Activated CD8-positive, alpha-beta T cell treated with anti-CD3 and anti-CD28 coated beads for 36 hours (primary cell): ENCODE results near the gene SCGB1D1. TPM values are rescaled to one million over a fixed set of nuclear protein-coding genes. Genes with fewer than 3 reads are reported as not detected.

Source experiments
- ATAC-seq: fragments of 200-7000 bp; cut with Tn5 transposase; one replicate; pipeline ENCODE4 v1.10.0; 2021; ENCODE audit warnings: mild to moderate bottlenecking, moderate library complexity
- CTCF ChIA-PET: fragments of 350-600 bp; sonication (Branson Sonifier 250); formaldehyde crosslinking; loops from one replicate; lab custom pipeline; 2021; ENCODE audit warnings: antibody characterized with exemption; lab: Charles Lee
- POLR2A ChIA-PET: fragments of 350-600 bp; sonication (Branson Sonifier 250); formaldehyde crosslinking; loops from one replicate; lab custom pipeline; 2021; ENCODE audit warnings: antibody characterized with exemption; lab: Charles Lee
- DNase-seq: peaks from one replicate; pipeline ENCODE4 v3.0.0-alpha.2; 2020
- H3K27ac Mint-ChIP-seq: one replicate; pipeline ENCODE4 v1.8.0; 2021; ENCODE audit warnings: mild to moderate bottlenecking, mixed read lengths
- H3K27me3 Mint-ChIP-seq: one replicate; pipeline ENCODE4 v1.8.0; 2021; ENCODE audit warnings: mixed read lengths
- H3K36me3 Mint-ChIP-seq: one replicate; pipeline ENCODE4 v1.8.0; 2021; ENCODE audit warnings: low read depth, mixed read lengths
- H3K4me1 Mint-ChIP-seq: one replicate; pipeline ENCODE4 v1.8.0; 2021; ENCODE audit warnings: low read depth, mixed read lengths
- H3K4me3 Mint-ChIP-seq: one replicate; pipeline ENCODE4 v1.8.0; 2021; ENCODE audit warnings: mild to moderate bottlenecking, moderate library complexity, mixed read lengths
- H3K9me3 Mint-ChIP-seq: one replicate; pipeline ENCODE4 v1.8.0; 2021; ENCODE audit warnings: mixed read lengths
- intact Hi-C: fragments of 100-400 bp; cut with micrococcal nuclease; formaldehyde crosslinking; loops from one replicate; pipeline ENCODE4 v1.10.0; 2022
- total RNA-seq, 2 experiments: library from RNA; stranded (reverse); gene quantifications; one replicate each; pipeline ENCODE4 v1.2.3, GENCODE V29; 2021
- TF ChIP-seq, protein P1 (sequence below): fragments of 200-600 bp; IDR thresholded peaks from one replicate; pipeline ENCODE4 v1.8.0; 2022; ENCODE audit warnings: antibody characterized with exemption, mild to moderate bottlenecking

SCGB1D1 gene
- total RNA-seq, 2 experiments from 2014 or later, result not detected

DNA sequence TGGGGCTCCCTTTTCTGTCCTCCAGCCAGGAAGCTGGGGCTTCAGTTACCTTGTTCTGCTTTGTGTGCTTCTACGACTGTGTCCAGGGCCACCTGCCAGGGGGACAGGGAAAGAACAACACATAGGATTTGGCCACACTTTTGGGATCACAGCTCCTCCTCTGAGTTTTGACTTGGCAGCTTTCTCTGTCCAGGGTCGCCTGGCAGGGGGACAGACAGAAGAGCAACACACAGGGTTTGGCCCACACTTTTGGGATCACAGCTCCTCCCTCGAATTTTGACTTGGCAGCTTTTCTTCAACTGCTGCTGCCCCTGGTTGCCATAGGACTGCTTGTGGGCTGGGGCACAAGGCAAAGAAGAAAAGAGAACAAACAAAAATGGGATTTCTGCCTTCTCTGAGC is 47.1 kb upstream of the SCGB1D1 start:
- POLR2A ChIA-PET, result interaction anchor here (0.9 to 1.4 kb wide), 3 partner anchors 11 to 13 kb away, joined by 3 read pairs; no protein-coding TSS in a partner anchor
- no peak for ATAC-seq
- no peak overlapping the region for H3K4me3 Mint-ChIP-seq
- TF ChIP-seq, protein P1, sequence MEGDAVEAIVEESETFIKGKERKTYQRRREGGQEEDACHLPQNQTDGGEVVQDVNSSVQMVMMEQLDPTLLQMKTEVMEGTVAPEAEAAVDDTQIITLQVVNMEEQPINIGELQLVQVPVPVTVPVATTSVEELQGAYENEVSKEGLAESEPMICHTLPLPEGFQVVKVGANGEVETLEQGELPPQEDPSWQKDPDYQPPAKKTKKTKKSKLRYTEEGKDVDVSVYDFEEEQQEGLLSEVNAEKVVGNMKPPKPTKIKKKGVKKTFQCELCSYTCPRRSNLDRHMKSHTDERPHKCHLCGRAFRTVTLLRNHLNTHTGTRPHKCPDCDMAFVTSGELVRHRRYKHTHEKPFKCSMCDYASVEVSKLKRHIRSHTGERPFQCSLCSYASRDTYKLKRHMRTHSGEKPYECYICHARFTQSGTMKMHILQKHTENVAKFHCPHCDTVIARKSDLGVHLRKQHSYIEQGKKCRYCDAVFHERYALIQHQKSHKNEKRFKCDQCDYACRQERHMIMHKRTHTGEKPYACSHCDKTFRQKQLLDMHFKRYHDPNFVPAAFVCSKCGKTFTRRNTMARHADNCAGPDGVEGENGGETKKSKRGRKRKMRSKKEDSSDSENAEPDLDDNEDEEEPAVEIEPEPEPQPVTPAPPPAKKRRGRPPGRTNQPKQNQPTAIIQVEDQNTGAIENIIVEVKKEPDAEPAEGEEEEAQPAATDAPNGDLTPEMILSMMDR, result no peak
- no peaks in the 10 kb centered on the region for H3K9me3 Mint-ChIP-seq
- no peak for DNase-seq
- H3K36me3 Mint-ChIP-seq, result peaks cover 41% of the 10 kb centered on the region
- intact Hi-C loops, result no loop called here
- no peaks in the 10 kb centered on the region for H3K4me1 Mint-ChIP-seq
- CTCF ChIA-PET, result interaction anchor here (0.9 kb wide), 1 partner anchor 35 kb away, joined by 3 read pairs; no protein-coding TSS in a partner anchor
- H3K27ac Mint-ChIP-seq, result no peak overlapping the region
- H3K27me3 Mint-ChIP-seq, result no peaks in the 10 kb centered on the region

DNA sequence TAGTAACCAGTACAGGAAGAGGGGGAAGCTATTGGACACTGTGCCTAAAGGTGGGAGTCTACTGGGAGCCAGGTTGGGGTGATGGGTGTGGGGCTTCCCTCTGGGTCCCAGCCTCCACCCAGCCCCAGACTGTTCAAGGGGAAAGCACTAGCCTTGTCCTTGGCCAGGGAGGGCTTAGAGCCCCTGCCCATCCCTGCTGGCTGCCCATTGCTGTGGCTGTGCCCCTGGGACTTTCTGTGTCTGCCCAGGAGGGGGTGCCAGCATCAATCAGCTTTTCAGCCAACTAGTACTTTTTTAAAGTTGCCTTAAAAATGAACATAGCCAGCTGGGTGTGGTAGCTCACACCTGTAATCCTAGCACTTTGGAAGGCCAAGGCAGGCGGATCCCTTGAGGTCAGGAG is 46.3 kb upstream of the SCGB1D1 start:
- H3K36me3 Mint-ChIP-seq, result peaks cover 42% of the 10 kb centered on the region
- ATAC-seq (no peak), DNase-seq (no peak)
- POLR2A ChIA-PET, result interaction anchor here (1.0 to 1.4 kb wide), 4 partner anchors 11 to 18 kb away, joined by 3 read pairs; no protein-coding TSS in a partner anchor
- TF ChIP-seq, protein P1, result no peak
- H3K27me3 Mint-ChIP-seq, result no peaks in the 10 kb centered on the region
- H3K4me3 Mint-ChIP-seq, result no peak overlapping the region
- intact Hi-C loops, result no loop called here
- no peaks in the 10 kb centered on the region for H3K4me1 Mint-ChIP-seq
- no peaks in the 10 kb centered on the region for H3K9me3 Mint-ChIP-seq
- CTCF ChIA-PET, result interaction anchor here (0.6 to 1.5 kb wide), 2 partner anchors 12 to 13 kb away, joined by 3 to 5 read pairs; no protein-coding TSS in a partner anchor
- no peak overlapping the region for H3K27ac Mint-ChIP-seq

DNA sequence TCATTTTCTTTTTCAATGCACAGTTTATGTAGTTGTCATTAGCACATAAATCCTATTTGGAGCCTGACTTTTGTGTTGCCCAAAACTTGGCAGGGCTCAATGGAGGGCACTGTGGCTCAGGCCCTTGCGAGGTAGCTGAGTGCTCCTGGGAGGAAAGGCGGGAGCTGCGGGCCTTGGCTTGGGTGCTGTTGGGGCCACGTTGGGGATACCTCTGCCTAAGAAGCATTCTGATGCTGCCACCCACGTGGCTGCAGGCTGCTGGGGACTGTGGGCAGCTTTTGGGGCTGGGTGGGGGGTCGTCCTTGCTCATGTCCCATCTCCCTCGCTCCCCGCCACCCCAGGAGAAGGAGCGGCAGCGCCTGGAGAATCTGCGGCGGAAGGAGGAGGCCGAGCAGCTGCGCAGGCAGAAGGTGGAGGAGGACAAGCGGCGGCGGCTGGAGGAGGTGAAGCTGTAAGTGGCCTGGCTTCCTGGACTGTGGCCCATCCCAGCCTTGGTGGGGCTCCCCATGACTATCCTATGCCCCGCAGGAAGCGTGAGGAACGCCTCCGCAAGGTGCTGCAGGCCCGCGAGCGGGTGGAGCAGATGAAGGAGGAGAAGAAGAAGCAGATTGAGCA is 45.3 kb upstream of the SCGB1D1 start:
- H3K27ac Mint-ChIP-seq, result no peak overlapping the region
- POLR2A ChIA-PET, result interaction anchor here (1.2 to 1.4 kb wide), 2 partner anchors 13 to 19 kb away, joined by 3 read pairs; no protein-coding TSS in a partner anchor

DNA sequence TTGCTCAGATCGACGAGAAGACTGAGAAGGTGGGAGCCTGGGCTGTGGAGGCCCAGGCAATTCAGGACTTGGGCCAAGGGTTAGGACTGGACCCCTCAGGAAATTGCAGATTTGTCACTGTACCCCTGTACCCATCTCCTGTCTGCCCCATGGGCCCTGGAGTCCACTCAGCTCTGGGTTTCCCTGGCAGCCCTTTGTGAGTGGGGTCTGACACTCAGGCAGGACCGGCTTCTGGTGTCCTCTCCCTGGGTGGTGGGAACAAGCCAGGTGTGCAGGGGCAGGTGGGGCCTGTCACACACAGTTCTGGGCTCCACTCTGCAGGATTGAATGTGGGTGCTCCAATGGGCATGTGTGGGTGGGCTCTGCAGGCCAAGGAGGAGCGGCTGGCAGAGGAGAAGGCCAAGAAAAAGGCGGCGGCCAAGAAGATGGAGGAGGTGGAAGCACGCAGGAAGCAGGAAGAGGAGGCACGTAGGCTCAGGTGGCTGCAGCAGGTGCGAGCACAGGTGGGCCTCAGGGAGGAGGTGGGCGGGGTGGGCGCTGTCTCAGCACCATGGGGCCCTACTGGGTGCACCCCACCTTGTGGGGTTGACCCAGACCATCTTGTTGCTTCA is 44.6 kb upstream of the SCGB1D1 start:
- intact Hi-C loops, result no loop called here
- H3K9me3 Mint-ChIP-seq, result no peaks in the 10 kb centered on the region
- H3K36me3 Mint-ChIP-seq, result peaks cover 49% of the 10 kb centered on the region
- POLR2A ChIA-PET, result no interaction called here
- ATAC-seq (no peak), DNase-seq (no peak)
- H3K27me3 Mint-ChIP-seq, result no peaks in the 10 kb centered on the region
- CTCF ChIA-PET, result interaction anchor here (1.5 kb wide), 1 partner anchor 15 kb away, joined by 5 read pairs; no protein-coding TSS in a partner anchor
- H3K4me1 Mint-ChIP-seq, result no peaks in the 10 kb centered on the region
- no peak overlapping the region for H3K27ac Mint-ChIP-seq
- TF ChIP-seq, protein P1, result no peak
- H3K4me3 Mint-ChIP-seq, result no peak overlapping the region

More for the DNA sequence above, 45.3 kb upstream of the SCGB1D1 start:
- Mint-ChIP-seq H3K4me3 (no peak overlapping the region), H3K4me1 (no peaks in the 10 kb centered on the region), H3K27me3 (no peaks in the 10 kb centered on the region), H3K9me3 (no peaks in the 10 kb centered on the region), H3K36me3 (peaks cover 46% of the 10 kb centered on the region)
- TF ChIP-seq, protein P1, result no peak
- no peak for DNase-seq
- CTCF ChIA-PET, result interaction anchor here (1.5 kb wide), 1 partner anchor 14 kb away, joined by 5 read pairs; no protein-coding TSS in a partner anchor
- ATAC-seq, result no peak
- intact Hi-C loops, result no loop called here
